Ecto neural progenitor cell (in vitro differentiated cells): ENCODE results near the gene UNKL.
A peak's percentile ranks its signal among the peaks of the same experiment; 100 is the strongest.

Experiments used
- DNase-seq: peaks from one replicate; pipeline ENCODE4 v3.0.0-alpha.2; 2018; ENCODE audit warnings: low spot score

UNKL gene

GRCh38 chr16:1431497-1432270 is 17.2 kb upstream of the UNKL start:
- DNase-seq = no peak

- no peak for DNase-seq
Observed at GRCh38 chr16:1430759-1431496, 16.4 kb upstream of the UNKL start, which contains the start of gene PERCC1. PERCC1 (plus strand) TSS chr16:1431078; CDS start chr16:1432594, 1,516 bp downstream.

- no peak for DNase-seq
Observed at GRCh38 chr16:1430214-1430758, 15.8 kb upstream of the UNKL start.

- DNase-seq = no peak
Observed at GRCh38 chr16:1429631-1430030, 15.1 kb upstream of the UNKL start.

- DNase-seq = no peak
Observed at GRCh38 chr16:1429012-1429411, 14.5 kb upstream of the UNKL start.

GRCh38 chr16:1428511-1428910 is 14.0 kb upstream of the UNKL start:
- DNase-seq = peak; percentile 74

- DNase-seq = no peak
Observed at GRCh38 chr16:1427473-1428461, 13.3 kb upstream of the UNKL start.

GRCh38 chr16:1426734-1427471 is 12.4 kb upstream of the UNKL start:
- no peak for DNase-seq

- DNase-seq = no peak
Observed at GRCh38 chr16:1425616-1426370, 11.3 kb upstream of the UNKL start.

- no peak for DNase-seq
Observed at GRCh38 chr16:1424028-1424427, 9.5 kb upstream of the UNKL start.

GRCh38 chr16:1422076-1422475 is 7.6 kb upstream of the UNKL start:
- DNase-seq = no peak

GRCh38 chr16:1420111-1420539 is 5.6 kb upstream of the UNKL start:
- no peak for DNase-seq

GRCh38 chr16:1416521-1416941 is 2.0 kb upstream of the UNKL start:
- no peak for DNase-seq

- peak; percentile 80 for DNase-seq
Observed at GRCh38 chr16:1413684-1414531, 596 bp downstream of the UNKL start.

GRCh38 chr16:1412847-1413246 is 1.7 kb downstream of the UNKL start:
- DNase-seq = no peak

GRCh38 chr16:1408171-1408837 is 6.2 kb downstream of the UNKL start:
- peak; percentile 97 for DNase-seq

- DNase-seq = no peak
Observed at GRCh38 chr16:1407753-1408152, 6.8 kb downstream of the UNKL start.

GRCh38 chr16:1403733-1404132 is 10.8 kb downstream of the UNKL start:
- DNase-seq = no peak

- no peak for DNase-seq
Observed at GRCh38 chr16:1403036-1403435, 11.5 kb downstream of the UNKL start.
